Measurements from ENCODE around the gene ACVRL1.

- TF ChIP-seq, protein P1, sequence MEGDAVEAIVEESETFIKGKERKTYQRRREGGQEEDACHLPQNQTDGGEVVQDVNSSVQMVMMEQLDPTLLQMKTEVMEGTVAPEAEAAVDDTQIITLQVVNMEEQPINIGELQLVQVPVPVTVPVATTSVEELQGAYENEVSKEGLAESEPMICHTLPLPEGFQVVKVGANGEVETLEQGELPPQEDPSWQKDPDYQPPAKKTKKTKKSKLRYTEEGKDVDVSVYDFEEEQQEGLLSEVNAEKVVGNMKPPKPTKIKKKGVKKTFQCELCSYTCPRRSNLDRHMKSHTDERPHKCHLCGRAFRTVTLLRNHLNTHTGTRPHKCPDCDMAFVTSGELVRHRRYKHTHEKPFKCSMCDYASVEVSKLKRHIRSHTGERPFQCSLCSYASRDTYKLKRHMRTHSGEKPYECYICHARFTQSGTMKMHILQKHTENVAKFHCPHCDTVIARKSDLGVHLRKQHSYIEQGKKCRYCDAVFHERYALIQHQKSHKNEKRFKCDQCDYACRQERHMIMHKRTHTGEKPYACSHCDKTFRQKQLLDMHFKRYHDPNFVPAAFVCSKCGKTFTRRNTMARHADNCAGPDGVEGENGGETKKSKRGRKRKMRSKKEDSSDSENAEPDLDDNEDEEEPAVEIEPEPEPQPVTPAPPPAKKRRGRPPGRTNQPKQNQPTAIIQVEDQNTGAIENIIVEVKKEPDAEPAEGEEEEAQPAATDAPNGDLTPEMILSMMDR (IDR thresholded peaks at IDR 0.05) = no peak
- TF ChIP-seq EZH2phosphoT487 (IDR thresholded peaks at IDR 0.05) = no peak
- no peak for TF ChIP-seq EZH2 (IDR thresholded peaks at IDR 0.05)
These were observed 1.6 kb upstream of the ACVRL1 start for GRCh38 chr12:51905471-51906429.

Data from neural progenitor cell (in vitro differentiated cells).